Measurements from ENCODE around the gene BCO1.

GRCh38 chr16:81254922-81255526 lies 16.5 kb downstream of the BCO1 start:
- TF ChIP-seq CTCF (IDR thresholded peaks at IDR 0.05) (no peak), EZH2 (IDR thresholded peaks at IDR 0.05) (no peak)

All from neural progenitor cell (in vitro differentiated cells).